ENCODE results near the gene CMTM8.
"Not testable (repeated sequence)": the region's sequence is repeated elsewhere in the genome, so short reads cannot be mapped to it uniquely, and the experiment has no call there.

Gene CMTM8, protein sequence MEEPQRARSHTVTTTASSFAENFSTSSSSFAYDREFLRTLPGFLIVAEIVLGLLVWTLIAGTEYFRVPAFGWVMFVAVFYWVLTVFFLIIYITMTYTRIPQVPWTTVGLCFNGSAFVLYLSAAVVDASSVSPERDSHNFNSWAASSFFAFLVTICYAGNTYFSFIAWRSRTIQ

DNA sequence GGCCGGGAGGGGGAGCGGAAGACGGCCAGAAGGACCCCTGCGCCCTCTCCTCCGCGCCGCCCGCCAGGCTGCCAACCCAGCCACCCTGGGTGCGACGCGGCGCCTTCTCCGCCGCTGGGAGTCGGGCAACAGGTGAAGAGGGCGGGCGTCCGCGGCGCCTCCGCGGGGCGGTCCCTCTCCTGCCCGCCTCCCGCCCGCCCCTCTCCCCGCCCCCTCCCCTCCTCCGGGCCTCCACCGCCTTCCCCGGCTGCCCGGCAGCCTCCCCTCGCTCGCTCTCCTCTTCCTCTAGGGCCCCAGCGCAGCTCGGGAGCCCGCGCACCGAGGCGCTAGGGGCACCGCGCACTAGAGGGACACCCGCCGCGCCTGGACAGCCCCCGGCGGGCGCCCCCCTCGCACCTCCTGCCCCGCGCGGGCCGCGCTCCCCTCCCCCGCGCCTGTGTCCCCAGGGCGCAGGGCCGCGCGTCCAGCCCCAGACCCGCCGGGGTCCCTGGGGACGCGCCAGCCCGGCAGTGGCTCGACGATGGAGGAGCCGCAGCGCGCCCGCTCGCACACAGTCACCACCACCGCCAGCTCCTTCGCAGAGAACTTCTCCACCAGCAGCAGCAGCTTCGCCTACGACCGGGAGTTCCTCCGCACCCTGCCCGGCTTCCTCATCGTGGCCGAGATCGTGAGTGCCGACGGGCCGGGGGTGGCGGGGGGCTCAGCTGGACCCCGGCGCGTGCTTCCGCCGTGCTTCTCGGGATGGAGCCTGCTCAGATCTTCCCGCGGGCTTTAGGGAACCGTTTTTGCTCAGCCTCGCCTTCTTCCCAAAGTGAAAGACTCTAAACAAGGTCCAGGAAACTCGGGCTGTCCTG lies at the start of gene CMTM8:
CMTM8 (plus strand) TSS at position 228 of the 854 bp plus-strand sequence; CDS start at position 521, 293 bp downstream.
- TF ChIP-seq, protein P1, sequence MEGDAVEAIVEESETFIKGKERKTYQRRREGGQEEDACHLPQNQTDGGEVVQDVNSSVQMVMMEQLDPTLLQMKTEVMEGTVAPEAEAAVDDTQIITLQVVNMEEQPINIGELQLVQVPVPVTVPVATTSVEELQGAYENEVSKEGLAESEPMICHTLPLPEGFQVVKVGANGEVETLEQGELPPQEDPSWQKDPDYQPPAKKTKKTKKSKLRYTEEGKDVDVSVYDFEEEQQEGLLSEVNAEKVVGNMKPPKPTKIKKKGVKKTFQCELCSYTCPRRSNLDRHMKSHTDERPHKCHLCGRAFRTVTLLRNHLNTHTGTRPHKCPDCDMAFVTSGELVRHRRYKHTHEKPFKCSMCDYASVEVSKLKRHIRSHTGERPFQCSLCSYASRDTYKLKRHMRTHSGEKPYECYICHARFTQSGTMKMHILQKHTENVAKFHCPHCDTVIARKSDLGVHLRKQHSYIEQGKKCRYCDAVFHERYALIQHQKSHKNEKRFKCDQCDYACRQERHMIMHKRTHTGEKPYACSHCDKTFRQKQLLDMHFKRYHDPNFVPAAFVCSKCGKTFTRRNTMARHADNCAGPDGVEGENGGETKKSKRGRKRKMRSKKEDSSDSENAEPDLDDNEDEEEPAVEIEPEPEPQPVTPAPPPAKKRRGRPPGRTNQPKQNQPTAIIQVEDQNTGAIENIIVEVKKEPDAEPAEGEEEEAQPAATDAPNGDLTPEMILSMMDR (IDR thresholded peaks at IDR 0.05; ENCODE audit: extremely low read depth, insufficient read depth, missing control alignments): no peak
- DNase-seq (ENCODE audit: low spot score): peak; percentile 84
- in situ Hi-C loops (cut with MboI; ENCODE audit: low pct_unique_long_range_greater_than_20kb, low sequenced_read_pairs, unreplicated experiment): no loop called here

DNA sequence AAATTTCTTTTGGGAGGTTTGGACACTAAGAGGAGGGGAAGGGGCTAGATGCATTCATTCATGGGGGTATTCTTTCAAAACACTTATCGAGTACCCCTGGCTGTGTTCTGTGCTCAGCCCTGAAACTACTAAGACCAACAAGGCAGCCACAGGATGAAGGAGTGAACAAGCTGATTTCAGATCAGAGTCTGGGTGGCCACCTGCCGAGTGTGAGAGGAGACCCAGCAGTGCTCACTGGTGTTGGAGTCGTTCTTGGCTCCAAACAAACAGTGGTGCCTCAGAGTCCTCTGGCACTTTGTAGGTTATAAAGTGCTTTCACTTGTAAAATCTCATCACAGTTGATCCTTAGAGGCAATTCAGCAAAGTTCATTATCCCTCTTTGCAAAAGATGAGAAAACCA lies 48.8 kb upstream of the CMTM8 start:
- in situ Hi-C loops (cut with MboI; ENCODE audit: low pct_unique_long_range_greater_than_20kb, low sequenced_read_pairs, unreplicated experiment): no loop called here
- no peak for DNase-seq (ENCODE audit: low spot score)
- TF ChIP-seq, protein P1 (IDR thresholded peaks at IDR 0.05; ENCODE audit: extremely low read depth, insufficient read depth, missing control alignments): no peak

DNA sequence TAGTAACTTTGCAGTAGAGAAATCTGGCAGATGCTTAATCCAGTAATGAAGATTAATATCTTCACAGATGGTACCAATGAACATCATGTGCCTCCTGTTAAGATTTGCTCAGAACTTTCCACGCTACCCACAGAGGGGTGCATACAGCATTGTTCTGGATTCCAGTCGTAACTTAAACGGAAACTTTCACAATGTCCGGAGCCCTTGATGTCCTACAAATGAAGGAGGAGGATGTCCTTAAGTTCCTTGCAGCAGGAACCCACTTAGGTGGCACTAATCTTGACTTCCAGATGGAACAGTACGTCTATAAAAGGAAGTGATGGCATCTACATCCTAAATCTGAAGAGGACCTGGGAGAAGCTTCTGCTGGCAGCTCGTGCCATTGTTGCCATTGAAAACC lies 47.9 kb upstream of the CMTM8 start:
- in situ Hi-C loops (cut with MboI; ENCODE audit: low pct_unique_long_range_greater_than_20kb, low sequenced_read_pairs, unreplicated experiment); DNase-seq (ENCODE audit: low spot score): not testable (repeated sequence)

DNA sequence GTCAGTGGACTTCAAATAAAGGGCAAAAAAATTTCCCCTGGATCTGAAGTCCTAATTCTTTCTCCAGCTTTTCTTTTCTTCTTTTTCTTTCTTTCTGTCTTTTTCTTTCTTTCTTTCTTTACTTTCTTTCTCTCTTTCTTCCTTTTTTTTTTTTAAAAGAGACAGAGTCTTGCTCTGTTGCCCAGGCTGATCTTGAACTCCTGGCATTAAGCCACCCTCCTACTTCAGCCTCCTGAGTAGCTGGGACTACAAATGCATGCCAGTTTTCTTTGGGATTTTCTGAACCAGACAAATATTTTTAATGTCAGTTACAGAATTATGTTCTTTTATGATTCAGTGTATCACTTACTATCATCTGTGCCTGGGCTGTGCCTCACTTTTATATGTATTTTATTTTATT lies 45.4 kb upstream of the CMTM8 start:
- TF ChIP-seq, protein P1 (IDR thresholded peaks at IDR 0.05; ENCODE audit: extremely low read depth, insufficient read depth, missing control alignments): no peak
- DNase-seq (ENCODE audit: low spot score): no peak
- in situ Hi-C loops (cut with MboI; ENCODE audit: low pct_unique_long_range_greater_than_20kb, low sequenced_read_pairs, unreplicated experiment): no loop called here

DNA sequence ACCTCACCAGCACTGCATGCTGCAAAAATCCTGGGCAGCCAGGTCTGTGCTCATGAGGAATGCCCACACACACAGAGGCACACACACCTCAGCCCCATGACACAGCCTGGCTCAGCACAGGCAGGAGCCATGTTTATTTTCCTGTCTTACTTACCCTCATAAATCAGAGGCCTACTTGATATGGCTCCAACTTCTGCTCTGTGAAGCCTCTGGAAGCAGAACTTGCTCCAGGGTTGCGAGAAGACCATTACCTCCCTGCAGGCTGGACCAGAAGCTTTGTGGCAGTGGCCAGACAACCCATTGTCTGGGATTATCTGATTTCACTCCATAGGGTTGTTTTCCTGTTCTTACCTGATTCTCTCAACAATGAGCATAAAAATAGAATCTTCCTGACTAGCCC lies 43.8 kb upstream of the CMTM8 start:
- DNase-seq (ENCODE audit: low spot score): no peak
- in situ Hi-C loops (cut with MboI; ENCODE audit: low pct_unique_long_range_greater_than_20kb, low sequenced_read_pairs, unreplicated experiment): no loop called here
- TF ChIP-seq, protein P1 (IDR thresholded peaks at IDR 0.05; ENCODE audit: extremely low read depth, insufficient read depth, missing control alignments): no peak

DNA sequence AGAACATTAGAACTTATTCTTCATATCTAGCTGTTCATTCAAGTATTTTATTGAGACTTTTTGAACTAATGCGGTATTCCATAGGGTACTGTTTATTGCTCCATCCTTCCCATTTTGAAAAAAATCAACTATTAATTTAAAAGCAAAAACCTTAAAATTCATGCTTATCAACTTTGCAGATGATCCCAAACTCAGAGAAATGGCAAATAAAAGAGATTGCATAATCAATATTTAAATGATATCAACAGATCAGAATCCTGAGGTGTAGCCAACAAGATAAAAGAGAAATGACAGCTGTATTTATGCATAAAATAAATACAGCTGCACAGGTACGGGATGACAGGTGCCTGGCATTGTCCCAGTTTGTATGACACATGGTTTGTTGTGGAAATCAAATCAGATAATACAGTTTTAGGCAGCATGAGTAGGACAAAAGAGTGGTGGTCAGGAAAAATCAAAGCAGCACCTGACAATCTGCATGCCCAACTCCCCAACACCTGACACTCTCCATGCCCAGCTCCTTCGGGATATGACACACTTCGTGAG lies 42.4 kb upstream of the CMTM8 start:
- in situ Hi-C loops (cut with MboI; ENCODE audit: low pct_unique_long_range_greater_than_20kb, low sequenced_read_pairs, unreplicated experiment): no loop called here
- TF ChIP-seq, protein P1 (IDR thresholded peaks at IDR 0.05; ENCODE audit: extremely low read depth, insufficient read depth, missing control alignments): no peak
- no peak for DNase-seq (ENCODE audit: low spot score)

DNA sequence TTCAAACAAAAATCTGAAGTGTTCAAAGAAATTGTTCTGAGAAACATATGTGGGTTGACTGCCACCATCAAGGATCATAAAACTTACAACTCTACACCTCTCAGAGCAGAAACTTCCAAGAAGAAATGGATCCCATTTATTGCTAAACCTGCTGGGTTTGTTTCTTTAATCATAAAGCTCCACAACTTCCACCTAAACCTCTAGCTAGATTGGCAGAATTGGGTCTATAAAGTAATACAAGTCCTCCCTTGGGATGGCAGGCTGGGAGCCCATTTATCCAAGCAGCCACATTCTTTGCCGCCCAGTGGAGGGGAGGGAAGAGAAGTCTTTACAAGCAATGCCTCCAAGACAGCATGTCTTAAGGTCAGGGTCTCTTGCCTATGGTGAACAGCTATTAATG lies 40.5 kb upstream of the CMTM8 start:
- in situ Hi-C loops (cut with MboI; ENCODE audit: low pct_unique_long_range_greater_than_20kb, low sequenced_read_pairs, unreplicated experiment): no loop called here
- TF ChIP-seq, protein P1 (IDR thresholded peaks at IDR 0.05; ENCODE audit: extremely low read depth, insufficient read depth, missing control alignments): no peak
- no peak for DNase-seq (ENCODE audit: low spot score)

Measured in GM13977 (cell line).